ENCODE results near the gene PRR19.

Gene PRR19

GRCh38 chr19:42313840-42314755 is 12.2 kb downstream of the PRR19 start:
- Histone ChIP-seq H3K18ac (ENCODE audit: low read length) (no peak overlapping the region), H3K79me1 (ENCODE audit: low read length) (no peaks in the 10 kb centered on the region), H2BK120ac (ENCODE audit: low read depth, low read length) (no peak overlapping the region), H3K27ac (ENCODE audit: low read depth, low read length) (no peak overlapping the region), H3K4ac (ENCODE audit: low read depth, low read length) (no peak overlapping the region), H3K4me1 (ENCODE audit: control insufficient read depth, low read depth, low read length) (no peaks in the 10 kb centered on the region), H4K8ac (ENCODE audit: low read depth, low read length) (no peak overlapping the region), H3K9ac (ENCODE audit: low read length) (no peak overlapping the region), H3K56ac (ENCODE audit: low read length) (no peak overlapping the region), H2BK15ac (replicated peaks; ENCODE audit: low read depth) (no peak overlapping the region), H3K27me3 (ENCODE audit: insufficient read depth, low read length, poor library complexity) (no peaks in the 10 kb centered on the region), H3K4me2 (ENCODE audit: low read length) (no peak overlapping the region), H3K79me2 (ENCODE audit: control insufficient read depth, insufficient read depth, low read length) (no peaks in the 10 kb centered on the region), H2BK5ac (ENCODE audit: low read length) (no peak overlapping the region), H2AK5ac (ENCODE audit: low read length) (no peak overlapping the region), H3K23ac (ENCODE audit: low read length) (no peak overlapping the region), H3K4me3 (ENCODE audit: low read length) (no peak overlapping the region), H4K5ac (ENCODE audit: low read length) (no peak overlapping the region), H3K36me3 (ENCODE audit: control insufficient read depth, insufficient read depth, low read length) (no peaks in the 10 kb centered on the region)
- DNase-seq: no peak
- WGBS (ENCODE audit: extremely low coverage, insufficient coverage, low lambda C conversion rate): no CpG with 5 or more reads among the region's 26 CpGs

- Histone ChIP-seq H2AK5ac (ENCODE audit: low read length) (no peak overlapping the region), H3K4me2 (ENCODE audit: low read length) (no peak overlapping the region), H3K36me3 (ENCODE audit: control insufficient read depth, insufficient read depth, low read length) (no peaks in the 10 kb centered on the region), H2BK5ac (ENCODE audit: low read length) (no peak overlapping the region), H4K8ac (ENCODE audit: low read depth, low read length) (no peak overlapping the region), H3K56ac (ENCODE audit: low read length) (no peak overlapping the region), H3K4me3 (ENCODE audit: low read length) (no peak overlapping the region), H3K4ac (ENCODE audit: low read depth, low read length) (no peak overlapping the region), H3K79me2 (ENCODE audit: control insufficient read depth, insufficient read depth, low read length) (no peaks in the 10 kb centered on the region), H2BK120ac (ENCODE audit: low read depth, low read length) (no peak overlapping the region), H3K9ac (ENCODE audit: low read length) (no peak overlapping the region), H3K27me3 (ENCODE audit: insufficient read depth, low read length, poor library complexity) (no peaks in the 10 kb centered on the region), H3K23ac (ENCODE audit: low read length) (no peak overlapping the region), H3K27ac (ENCODE audit: low read depth, low read length) (no peak overlapping the region), H3K18ac (ENCODE audit: low read length) (no peak overlapping the region), H4K5ac (ENCODE audit: low read length) (no peak overlapping the region), H3K4me1 (ENCODE audit: control insufficient read depth, low read depth, low read length) (no peaks in the 10 kb centered on the region), H3K79me1 (ENCODE audit: low read length) (no peaks in the 10 kb centered on the region), H2BK15ac (replicated peaks; ENCODE audit: low read depth) (no peak overlapping the region)
- no peak for DNase-seq
- no CpG with 5 or more reads among the region's 5 CpGs for WGBS (ENCODE audit: extremely low coverage, insufficient coverage, low lambda C conversion rate)
Measured at GRCh38 chr19:42315024-42315423, 13.1 kb downstream of the PRR19 start.

- no peaks in the 10 kb centered on the region for H3K4me1 ChIP-seq (ENCODE audit: control insufficient read depth, low read depth, low read length)
- H3K56ac ChIP-seq (ENCODE audit: low read length): peak overlapping the region; percentile 7
- H4K8ac ChIP-seq (ENCODE audit: low read depth, low read length): no peak overlapping the region
- H3K4ac ChIP-seq (ENCODE audit: low read depth, low read length): no peak overlapping the region
- H3K27me3 ChIP-seq (ENCODE audit: insufficient read depth, low read length, poor library complexity): no peaks in the 10 kb centered on the region
- DNase-seq: no peak
- no peak overlapping the region for H3K18ac ChIP-seq (ENCODE audit: low read length)
- no peak overlapping the region for H3K4me2 ChIP-seq (ENCODE audit: low read length)
- no peak overlapping the region for H2BK120ac ChIP-seq (ENCODE audit: low read depth, low read length)
- H2AK5ac ChIP-seq (ENCODE audit: low read length): no peak overlapping the region
- H3K4me3 ChIP-seq (ENCODE audit: low read length): no peak overlapping the region
- H3K9ac ChIP-seq (ENCODE audit: low read length): no peak overlapping the region
- no peaks in the 10 kb centered on the region for H3K36me3 ChIP-seq (ENCODE audit: control insufficient read depth, insufficient read depth, low read length)
- no CpG with 5 or more reads among the region's 28 CpGs for WGBS (ENCODE audit: extremely low coverage, insufficient coverage, low lambda C conversion rate)
- H2BK15ac ChIP-seq (replicated peaks; ENCODE audit: low read depth): no peak overlapping the region
- no peak overlapping the region for H2BK5ac ChIP-seq (ENCODE audit: low read length)
- no peak overlapping the region for H3K27ac ChIP-seq (ENCODE audit: low read depth, low read length)
- H3K79me2 ChIP-seq (ENCODE audit: control insufficient read depth, insufficient read depth, low read length): no peaks in the 10 kb centered on the region
- no peak overlapping the region for H4K5ac ChIP-seq (ENCODE audit: low read length)
- no peak overlapping the region for H3K23ac ChIP-seq (ENCODE audit: low read length)
- no peaks in the 10 kb centered on the region for H3K79me1 ChIP-seq (ENCODE audit: low read length)
Measured at GRCh38 chr19:42316223-42317211, 14.6 kb downstream of the PRR19 start.

- Histone ChIP-seq H2AK5ac (ENCODE audit: low read length) (no peak overlapping the region), H3K27ac (ENCODE audit: low read depth, low read length) (no peak overlapping the region), H3K4me2 (ENCODE audit: low read length) (no peak overlapping the region), H3K27me3 (ENCODE audit: insufficient read depth, low read length, poor library complexity) (no peaks in the 10 kb centered on the region), H2BK5ac (ENCODE audit: low read length) (no peak overlapping the region), H4K8ac (ENCODE audit: low read depth, low read length) (no peak overlapping the region), H2BK120ac (ENCODE audit: low read depth, low read length) (no peak overlapping the region), H3K4me3 (ENCODE audit: low read length) (no peak overlapping the region), H3K56ac (ENCODE audit: low read length) (no peak overlapping the region), H3K23ac (ENCODE audit: low read length) (no peak overlapping the region), H2BK15ac (replicated peaks; ENCODE audit: low read depth) (no peak overlapping the region), H3K4ac (ENCODE audit: low read depth, low read length) (no peak overlapping the region), H3K4me1 (ENCODE audit: control insufficient read depth, low read depth, low read length) (no peaks in the 10 kb centered on the region), H3K79me2 (ENCODE audit: control insufficient read depth, insufficient read depth, low read length) (no peaks in the 10 kb centered on the region), H3K79me1 (ENCODE audit: low read length) (no peaks in the 10 kb centered on the region), H3K9ac (ENCODE audit: low read length) (no peak overlapping the region), H3K36me3 (ENCODE audit: control insufficient read depth, insufficient read depth, low read length) (no peaks in the 10 kb centered on the region), H3K18ac (ENCODE audit: low read length) (no peak overlapping the region), H4K5ac (ENCODE audit: low read length) (no peak overlapping the region)
- WGBS (ENCODE audit: extremely low coverage, insufficient coverage, low lambda C conversion rate): no CpG with 5 or more reads among the region's 13 CpGs
- DNase-seq: no peak
Measured at GRCh38 chr19:42317535-42317934, 15.6 kb downstream of the PRR19 start.

GRCh38 chr19:42322305-42322704 is 20.4 kb downstream of the PRR19 start:
- Histone ChIP-seq H3K56ac (ENCODE audit: low read length) (no peak overlapping the region), H3K23ac (ENCODE audit: low read length) (no peak overlapping the region), H3K4me1 (ENCODE audit: control insufficient read depth, low read depth, low read length) (no peaks in the 10 kb centered on the region), H3K9ac (ENCODE audit: low read length) (no peak overlapping the region), H2AK5ac (ENCODE audit: low read length) (no peak overlapping the region), H2BK120ac (ENCODE audit: low read depth, low read length) (no peak overlapping the region), H3K79me1 (ENCODE audit: low read length) (peaks cover 8% of the 10 kb centered on the region), H3K4me2 (ENCODE audit: low read length) (no peak overlapping the region), H2BK5ac (ENCODE audit: low read length) (no peak overlapping the region), H3K18ac (ENCODE audit: low read length) (no peak overlapping the region), H3K27me3 (ENCODE audit: insufficient read depth, low read length, poor library complexity) (peaks cover 4% of the 10 kb centered on the region), H3K27ac (ENCODE audit: low read depth, low read length) (no peak overlapping the region), H4K5ac (ENCODE audit: low read length) (no peak overlapping the region), H4K8ac (ENCODE audit: low read depth, low read length) (no peak overlapping the region), H3K4ac (ENCODE audit: low read depth, low read length) (no peak overlapping the region), H3K4me3 (ENCODE audit: low read length) (no peak overlapping the region), H3K79me2 (ENCODE audit: control insufficient read depth, insufficient read depth, low read length) (peaks cover 3% of the 10 kb centered on the region), H2BK15ac (replicated peaks; ENCODE audit: low read depth) (no peak overlapping the region), H3K36me3 (ENCODE audit: control insufficient read depth, insufficient read depth, low read length) (no peaks in the 10 kb centered on the region)
- DNase-seq: no peak
- no CpG with 5 or more reads among the region's 9 CpGs for WGBS (ENCODE audit: extremely low coverage, insufficient coverage, low lambda C conversion rate)
